ENCODE measurements around the gene KIF6. TPM values are rescaled to one million over a fixed set of nuclear protein-coding genes. Genes with fewer than 3 reads are reported as not detected.

The KIF6 gene
- total RNA-seq, 4 donors from 2014 or later = 0.14 to 46.6 (median 0.48) TPM; not detected in 1

DNA sequence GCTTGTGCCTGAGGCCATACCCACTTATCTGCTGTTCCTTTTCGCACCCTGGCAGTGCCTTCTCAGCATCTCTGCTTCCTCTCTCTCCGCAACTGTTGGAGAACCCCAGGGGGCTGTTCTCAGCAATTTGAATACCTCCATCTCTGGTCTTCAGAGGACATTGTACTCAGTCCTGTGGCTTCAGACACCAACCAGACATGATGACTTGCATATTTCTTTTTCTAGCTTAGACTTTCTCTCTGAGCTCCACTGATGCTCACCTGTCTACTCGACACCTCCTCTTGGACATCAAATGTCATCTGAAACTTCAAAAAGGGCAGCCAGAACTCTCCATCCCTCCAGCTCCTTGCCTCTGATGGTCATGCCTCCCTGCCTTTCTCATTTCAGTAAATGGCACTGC is 383.9 kb downstream of the KIF6 start:
- DNase-seq = no peak
- H3K4me3 ChIP-seq = no peak overlapping the region
- intact Hi-C loops (cut with DNase I; ENCODE audit: low total_unique reads) (no loop called here), in situ Hi-C loops (cut with MboI; ENCODE audit: low pct_ligation_motif_present in 1 of 4, low pct_unique_long_range_greater_than_20kb in 1 of 4, low sequenced_read_pairs in 3 of 4) (loop anchor here in 1 of 4 donors (25.0 kb wide), 1 partner anchor 1496 kb away; no protein-coding TSS in a partner anchor)
- no peaks in the 10 kb centered on the region for H3K27me3 ChIP-seq
- H3K9me3 ChIP-seq = no peaks in the 10 kb centered on the region
- H3K27ac ChIP-seq = no peak overlapping the region
- TF ChIP-seq CTCF (IDR thresholded peaks at IDR 0.05) (no peak), POLR2AphosphoS5 (IDR thresholded peaks at IDR 0.05) (no peak), EP300 (IDR thresholded peaks at IDR 0.05; ENCODE audit: low read depth) (no peak)
- WGBS, 2 donors (ENCODE audit: low coverage in 1 of 2) = 60 to 86% methylated on average over 2 to 3 of the region's 3 CpGs
- H3K36me3 ChIP-seq = no peaks in the 10 kb centered on the region
- H3K4me1 ChIP-seq = peaks cover 0 to 6% (median 0%) of the 10 kb centered on the region in 4 donors

GRCh38 chr6:39339868-39340550 is 385.2 kb downstream of the KIF6 start:
- WGBS, 2 donors (ENCODE audit: low coverage in 1 of 2) = 44% methylated on average over 10 of the region's 10 CpGs; no CpG with 5 or more reads in 1 of the 2 donors
- TF ChIP-seq POLR2A (IDR thresholded peaks at IDR 0.05) (no peak), CTCF (IDR thresholded peaks at IDR 0.05) (no peak), POLR2AphosphoS5 (IDR thresholded peaks at IDR 0.05) (no peak), EP300 (IDR thresholded peaks at IDR 0.05; ENCODE audit: low read depth) (no peak)
- intact Hi-C loops (cut with DNase I; ENCODE audit: low total_unique reads) (no loop called here), in situ Hi-C loops (cut with MboI; ENCODE audit: low pct_ligation_motif_present in 1 of 4, low pct_unique_long_range_greater_than_20kb in 1 of 4, low sequenced_read_pairs in 3 of 4) (loop anchor here in 1 of 4 donors (25.0 kb wide), 1 partner anchor 1497 kb away; no protein-coding TSS in a partner anchor)
- no peak for DNase-seq
- Histone ChIP-seq H3K4me3 (no peak overlapping the region), H3K9me3 (no peaks in the 10 kb centered on the region), H3K27me3 (no peaks in the 10 kb centered on the region), H3K27ac (no peak overlapping the region), H3K4me1 (peaks cover 0 to 6% (median 0%) of the 10 kb centered on the region in 4 donors), H3K36me3 (no peaks in the 10 kb centered on the region)

GRCh38 chr6:39339096-39339867 is 385.9 kb downstream of the KIF6 start:
- in situ Hi-C loops (cut with MboI; ENCODE audit: low pct_ligation_motif_present in 1 of 4, low pct_unique_long_range_greater_than_20kb in 1 of 4, low sequenced_read_pairs in 3 of 4) (loop anchor here in 1 of 4 donors (25.0 kb wide), 1 partner anchor 1498 kb away; no protein-coding TSS in a partner anchor), intact Hi-C loops (cut with DNase I; ENCODE audit: low total_unique reads) (no loop called here)
- 33 to 67% methylated on average over 3 to 9 of the region's 9 CpGs for WGBS, 2 donors (ENCODE audit: low coverage in 1 of 2)
- Histone ChIP-seq H3K27me3 (no peaks in the 10 kb centered on the region), H3K4me1 (peaks cover 0 to 6% (median 0%) of the 10 kb centered on the region in 4 donors), H3K36me3 (no peaks in the 10 kb centered on the region), H3K27ac (no peak overlapping the region), H3K9me3 (no peaks in the 10 kb centered on the region), H3K4me3 (no peak overlapping the region)
- no peak for DNase-seq
- no peak for TF ChIP-seq POLR2A (IDR thresholded peaks at IDR 0.05)
- TF ChIP-seq EP300 (IDR thresholded peaks at IDR 0.05; ENCODE audit: low read depth) = no peak
- TF ChIP-seq POLR2AphosphoS5 (IDR thresholded peaks at IDR 0.05) = no peak
- no peak for TF ChIP-seq CTCF (IDR thresholded peaks at IDR 0.05)

DNA sequence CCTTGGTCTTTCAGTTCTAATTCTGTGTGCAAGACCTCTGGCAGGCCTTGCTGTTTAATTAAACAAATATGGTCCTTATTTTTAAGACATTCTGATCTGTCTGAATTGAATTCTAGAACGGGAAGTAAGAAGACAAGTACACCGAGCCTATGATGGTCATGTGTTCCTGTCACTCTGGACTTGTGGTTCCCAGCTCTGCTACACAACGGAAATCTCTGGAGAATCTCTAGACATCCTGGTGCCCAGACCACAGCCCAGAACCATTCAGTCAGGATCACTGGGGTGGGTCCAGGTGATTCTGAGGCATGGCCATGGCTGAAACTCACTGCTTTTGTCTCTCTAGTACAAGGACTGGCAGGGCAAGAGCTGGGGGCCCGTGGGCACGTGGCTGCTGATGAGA is 386.8 kb downstream of the KIF6 start:
- WGBS, 2 donors (ENCODE audit: low coverage in 1 of 2) = 40 to 64% methylated on average over 1 to 5 of the region's 5 CpGs
- H3K9me3 ChIP-seq = no peaks in the 10 kb centered on the region
- intact Hi-C loops (cut with DNase I; ENCODE audit: low total_unique reads) (no loop called here), in situ Hi-C loops (cut with MboI; ENCODE audit: low pct_ligation_motif_present in 1 of 4, low pct_unique_long_range_greater_than_20kb in 1 of 4, low sequenced_read_pairs in 3 of 4) (loop anchor here in 1 of 4 donors (25.0 kb wide), 1 partner anchor 1499 kb away; no protein-coding TSS in a partner anchor)
- TF ChIP-seq CTCF (IDR thresholded peaks at IDR 0.05) = no peak
- TF ChIP-seq EP300 (IDR thresholded peaks at IDR 0.05; ENCODE audit: low read depth) = no peak
- no peak for TF ChIP-seq POLR2A (IDR thresholded peaks at IDR 0.05)
- TF ChIP-seq POLR2AphosphoS5 (IDR thresholded peaks at IDR 0.05) = no peak
- H3K4me3 ChIP-seq = no peak overlapping the region
- no peak overlapping the region for H3K27ac ChIP-seq
- no peaks in the 10 kb centered on the region for H3K27me3 ChIP-seq
- no peaks in the 10 kb centered on the region for H3K36me3 ChIP-seq
- H3K4me1 ChIP-seq = peaks cover 0 to 6% (median 0%) of the 10 kb centered on the region in 4 donors
- DNase-seq = no peak
